BLaER1 treated with 17β-estradiol and CSF1 and Interleukin-3, amounts not matched to agents 10 nM and 100 nM (cell line): ENCODE measurements around the gene TUBB4A.

Experiments
- H3K27ac ChIP-seq, 11 experiments: shearing (Covaris generic); formaldehyde crosslinking; 2 replicates each; pipeline ENCODE4 v1.8.1; 2022
- H3K27me3 ChIP-seq, 11 experiments: shearing (Covaris generic); formaldehyde crosslinking; 2 replicates each; pipeline ENCODE4 v1.8.1; 2022
- H3K36me3 ChIP-seq, 11 experiments: shearing (Covaris generic); formaldehyde crosslinking; 2 replicates each; pipeline ENCODE4 v1.8.1; 2022
- H3K4me1 ChIP-seq, 10 experiments: shearing (Covaris generic); formaldehyde crosslinking; 2 replicates each; pipeline ENCODE4 v1.8.1; 2022
- H3K4me2 ChIP-seq, 11 experiments: shearing (Covaris generic); formaldehyde crosslinking; 2 replicates each; pipeline ENCODE4 v1.8.1; 2022
- H3K4me3 ChIP-seq, 10 experiments: shearing (Covaris generic); formaldehyde crosslinking; 2 replicates each; pipeline ENCODE4 v1.8.1; 2022
- H3K9ac ChIP-seq, 11 experiments: shearing (Covaris generic); formaldehyde crosslinking; 2 replicates each; pipeline ENCODE4 v1.8.1; 2022
- H3K9me3 ChIP-seq, 11 experiments: shearing (Covaris generic); formaldehyde crosslinking; replicated peaks in 1 of 11; 2 replicates each; pipeline ENCODE4 v1.8.1; 2022
- H4K20me1 ChIP-seq, 11 experiments: shearing (Covaris generic); formaldehyde crosslinking; 2 replicates each; pipeline ENCODE4 v1.8.1; 2022
- Cebpa-rat ChIP-seq, 11 experiments: shearing (Covaris generic); IDR thresholded peaks; 2 replicates each; pipeline ENCODE4 v1.8.1; 2022

TUBB4A gene

GRCh38 chr19:6452223-6452614 is 49.9 kb downstream of the TUBB4A start:
- Histone ChIP-seq H3K4me3 (no peak overlapping the region), H3K4me1 (peaks cover 0 to 4% (median 2%) of the 10 kb centered on the region in 10 experiments; a peak in 10 of 20 replicates), H4K20me1 (no peaks in the 10 kb centered on the region), H3K9me3 (peaks cover 18 to 30% (median 28%) of the 10 kb centered on the region in 11 experiments), H3K36me3 (peaks cover 44 to 81% (median 62%) of the 10 kb centered on the region in 11 experiments), H3K27ac (no peak overlapping the region), H3K9ac (no peak overlapping the region), H3K27me3 (no peaks in the 10 kb centered on the region), H3K4me2 (no peak overlapping the region)
- TF ChIP-seq Cebpa-rat (IDR thresholded peaks at IDR 0.05) = no peak

GRCh38 chr19:6451583-6452222 is 50.4 kb downstream of the TUBB4A start:
- no peaks in the 10 kb centered on the region for H4K20me1 ChIP-seq
- peaks cover 44 to 79% (median 64%) of the 10 kb centered on the region in 11 experiments for H3K36me3 ChIP-seq
- no peak overlapping the region for H3K27ac ChIP-seq
- H3K4me3 ChIP-seq = no peak overlapping the region
- peaks cover 18 to 30% (median 28%) of the 10 kb centered on the region in 11 experiments for H3K9me3 ChIP-seq
- H3K27me3 ChIP-seq = no peaks in the 10 kb centered on the region
- no peak overlapping the region for H3K4me2 ChIP-seq
- no peak overlapping the region for H3K9ac ChIP-seq
- TF ChIP-seq Cebpa-rat (IDR thresholded peaks at IDR 0.05) = no peak
- H3K4me1 ChIP-seq = peaks cover 0 to 8% (median 0%) of the 10 kb centered on the region in 10 experiments; a peak in 3 of 20 replicates

- peaks cover 37 to 79% (median 62%) of the 10 kb centered on the region in 11 experiments for H3K36me3 ChIP-seq
- H3K27ac ChIP-seq = no peak overlapping the region
- H3K4me1 ChIP-seq = peaks cover 0 to 8% (median 0%) of the 10 kb centered on the region in 10 experiments; a peak in 3 of 20 replicates
- H3K9ac ChIP-seq = no peak overlapping the region
- TF ChIP-seq Cebpa-rat (IDR thresholded peaks at IDR 0.05) = no peak
- peaks cover 15 to 18% (median 17%) of the 10 kb centered on the region in 11 experiments for H3K9me3 ChIP-seq
- H4K20me1 ChIP-seq = no peaks in the 10 kb centered on the region
- H3K4me2 ChIP-seq = no peak overlapping the region
- H3K27me3 ChIP-seq = no peaks in the 10 kb centered on the region
- no peak overlapping the region for H3K4me3 ChIP-seq
Measured at GRCh38 chr19:6450166-6450565, 51.9 kb downstream of the TUBB4A start.

GRCh38 chr19:6448045-6448444 is 54.1 kb downstream of the TUBB4A start:
- no peak overlapping the region for H3K9ac ChIP-seq
- no peaks in the 10 kb centered on the region for H3K27me3 ChIP-seq
- no peaks in the 10 kb centered on the region; a peak in 1 of 22 replicates for H4K20me1 ChIP-seq
- TF ChIP-seq Cebpa-rat (IDR thresholded peaks at IDR 0.05) = no peak
- peaks cover 0 to 8% (median 0%) of the 10 kb centered on the region in 10 experiments; a peak in 3 of 20 replicates for H3K4me1 ChIP-seq
- no peaks in the 10 kb centered on the region; a peak in 4 of 22 replicates for H3K9me3 ChIP-seq
- H3K27ac ChIP-seq = no peak overlapping the region
- peaks cover 17 to 72% (median 47%) of the 10 kb centered on the region in 11 experiments; a peak in 20 of 22 replicates for H3K36me3 ChIP-seq
- no peak overlapping the region for H3K4me2 ChIP-seq
- H3K4me3 ChIP-seq = no peak overlapping the region

- H3K27ac ChIP-seq = no peak overlapping the region
- no peak overlapping the region for H3K9ac ChIP-seq
- TF ChIP-seq Cebpa-rat (IDR thresholded peaks at IDR 0.05) = no peak
- H3K4me1 ChIP-seq = peaks cover 0 to 8% (median 0%) of the 10 kb centered on the region in 10 experiments; a peak in 3 of 20 replicates
- peaks cover 3 to 61% (median 35%) of the 10 kb centered on the region in 11 experiments; a peak in 18 of 22 replicates for H3K36me3 ChIP-seq
- no peaks in the 10 kb centered on the region; a peak in 3 of 22 replicates for H3K9me3 ChIP-seq
- no peak overlapping the region for H3K4me3 ChIP-seq
- H3K4me2 ChIP-seq = no peak overlapping the region
- no peaks in the 10 kb centered on the region for H3K27me3 ChIP-seq
- H4K20me1 ChIP-seq = no peaks in the 10 kb centered on the region; a peak in 1 of 22 replicates
Measured at GRCh38 chr19:6446452-6446851, 55.7 kb downstream of the TUBB4A start.
